Breast epithelium (tissue), 4 donors: ENCODE results near the gene OTOP3. TPM values are rescaled to one million over a fixed set of nuclear protein-coding genes. Genes with fewer than 3 reads are reported as not detected.

Experiments
- DNase-seq, 2 donors: peaks; one replicate each; pipeline ENCODE4 v3.0.0-alpha.2; 2019; ENCODE audit warnings: low spot score in 2 of 2
- H3K27ac ChIP-seq, 2 donors: fragments of 200-600 bp; sonication (generic) in 1 of 2; one replicate each; pipeline ENCODE4 v1.5.1; 2016 to 2019; ENCODE audit warnings: mild to moderate bottlenecking in 1 of 2
- H3K27me3 ChIP-seq, 2 donors: fragments of 200-600 bp; sonication (generic) in 1 of 2; one replicate each; pipeline versions ENCODE4 v1.5.1 to v1.6.0; 2017 to 2019; ENCODE audit warnings: control low read depth in 1 of 2, mild to moderate bottlenecking in 1 of 2
- H3K36me3 ChIP-seq: fragments of 200-600 bp; one replicate; pipeline ENCODE4 v1.5.1; 2019
- H3K4me1 ChIP-seq, 2 donors: fragments of 200-600 bp; sonication (generic); one replicate each; pipeline ENCODE4 v1.5.1; 2016 to 2019; ENCODE audit warnings: control low read depth in 1 of 2
- H3K4me3 ChIP-seq, 3 donors: fragments of 200-600 bp; sonication (generic); 1 replicate in 2 of 3; 2 replicates in 1 of 3; pipeline ENCODE4 v1.5.1; 2016 to 2019; ENCODE audit warnings: mild to moderate bottlenecking in 3 of 3, moderate library complexity in 2 of 3
- H3K9me3 ChIP-seq, 2 donors: fragments of 200-600 bp; sonication (generic) in 1 of 2; one replicate each; pipeline ENCODE4 v1.5.1; 2016 to 2019; ENCODE audit warnings: control low read depth in 1 of 2
- CTCF ChIP-seq, 3 donors: fragments of 450-650 bp; IDR thresholded peaks; one replicate each; pipeline ENCODE4 v1.5.1; 2016 to 2017; ENCODE audit warnings: antibody characterized with exemption in 3 of 3, mild to moderate bottlenecking in 3 of 3, moderate library complexity in 3 of 3
- POLR2A ChIP-seq: fragments of 450-650 bp; IDR thresholded peaks from one replicate; pipeline ENCODE4 v1.6.1; 2016; ENCODE audit warnings: antibody characterized with exemption, mild to moderate bottlenecking, moderate library complexity
- POLR2AphosphoS5 ChIP-seq, 3 donors: sonication (generic); formaldehyde crosslinking; IDR thresholded peaks; one replicate each; pipeline ENCODE4 v1.6.1; 2017; ENCODE audit warnings: antibody characterized with exemption in 3 of 3
- intact Hi-C: fragments of 100-400 bp; cut with DNase I; formaldehyde crosslinking; loops from one replicate; pipeline ENCODE4 v1.15.1; 2023; ENCODE audit warnings: low total_unique reads
- total RNA-seq, 3 donors: library from RNA; depleted of rRNA; stranded (reverse); fragments of >200 nt; gene quantifications; one replicate each; pipeline ENCODE4 v1.1.0, GENCODE V29; 2016

OTOP3 gene
- total RNA-seq, 3 donors from 2014 or later: not detected

- intact Hi-C loops: no loop called here
- Histone ChIP-seq H3K27me3 (no peaks in the 10 kb centered on the region), H3K4me1 (peaks cover 0 to 7% of the 10 kb centered on the region in 2 donors), H3K36me3 (no peaks in the 10 kb centered on the region), H3K9me3 (no peaks in the 10 kb centered on the region), H3K4me3 (no peak overlapping the region), H3K27ac (no peak overlapping the region)
- no peak for DNase-seq
- no peak for TF ChIP-seq CTCF (IDR thresholded peaks at IDR 0.05)
- TF ChIP-seq POLR2AphosphoS5 (IDR thresholded peaks at IDR 0.05): no peak
- TF ChIP-seq POLR2A: no peak
These were observed 42.1 kb downstream of the OTOP3 start for GRCh38 chr17:74977802-74978201.

- H3K27me3 ChIP-seq: no peaks in the 10 kb centered on the region
These were observed 42.5 kb downstream of the OTOP3 start for GRCh38 chr17:74978240-74978639.

GRCh38 chr17:74979408-74980146, 43.9 kb downstream of the OTOP3 start:
- H3K27ac ChIP-seq: no peak overlapping the region
- no peaks in the 10 kb centered on the region for H3K9me3 ChIP-seq
- H3K4me3 ChIP-seq: no peak overlapping the region
- intact Hi-C loops: loop anchor here (10.0 kb wide), 1 partner anchor 55 kb away; no protein-coding TSS in a partner anchor
- no peaks in the 10 kb centered on the region for H3K27me3 ChIP-seq
- H3K36me3 ChIP-seq: no peaks in the 10 kb centered on the region
- no peak for DNase-seq
- peaks cover 0 to 7% of the 10 kb centered on the region in 2 donors for H3K4me1 ChIP-seq
- no peak for TF ChIP-seq CTCF (IDR thresholded peaks at IDR 0.05)
- TF ChIP-seq POLR2A: no peak
- TF ChIP-seq POLR2AphosphoS5 (IDR thresholded peaks at IDR 0.05): no peak

More at GRCh38 chr17:74978240-74978639, 42.5 kb downstream of the OTOP3 start:
- no peak overlapping the region for H3K27ac ChIP-seq
- TF ChIP-seq CTCF (IDR thresholded peaks at IDR 0.05) (no peak), POLR2AphosphoS5 (IDR thresholded peaks at IDR 0.05) (no peak), POLR2A (no peak)
- no peaks in the 10 kb centered on the region for H3K9me3 ChIP-seq
- no peak overlapping the region for H3K4me3 ChIP-seq
- no peaks in the 10 kb centered on the region for H3K36me3 ChIP-seq
- peaks cover 0 to 7% of the 10 kb centered on the region in 2 donors for H3K4me1 ChIP-seq
- intact Hi-C loops: no loop called here
- DNase-seq: no peak

DNA sequence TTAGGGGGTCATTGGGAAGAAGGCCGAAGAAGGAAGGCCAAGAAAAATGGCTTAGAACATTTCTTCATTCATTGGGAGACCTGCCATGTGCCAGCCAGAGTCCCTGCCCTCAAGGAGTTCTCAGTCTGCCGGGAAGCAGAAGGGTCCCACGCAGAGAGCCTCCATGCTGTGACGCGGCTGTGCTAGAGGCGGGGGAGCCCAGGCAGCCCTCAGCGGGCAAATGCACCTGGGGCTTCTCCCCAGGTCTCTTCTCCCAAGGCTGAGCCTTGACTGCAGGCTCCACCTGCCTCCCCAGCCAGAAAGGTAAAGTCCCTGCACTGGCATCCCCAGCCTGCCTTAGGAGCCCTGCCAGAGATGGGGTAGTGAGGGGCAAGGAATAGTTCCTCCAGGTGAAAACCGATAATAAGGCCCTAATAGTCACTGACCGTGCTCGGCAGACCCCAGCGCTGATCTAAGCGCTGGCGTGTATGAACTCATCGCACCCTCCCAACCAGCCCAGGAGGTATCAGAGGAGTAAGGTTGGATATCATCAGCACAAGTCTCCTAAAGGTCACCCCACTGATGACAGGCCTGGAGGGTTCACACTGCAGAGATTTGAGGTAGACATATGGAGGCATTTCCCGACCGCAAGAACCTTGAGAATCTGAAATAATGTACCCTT, 45.8 kb downstream of the OTOP3 start:
- no peaks in the 10 kb centered on the region for H3K9me3 ChIP-seq
- intact Hi-C loops: loop anchor here (10.0 kb wide), 1 partner anchor 53 kb away; no protein-coding TSS in a partner anchor
- TF ChIP-seq CTCF (IDR thresholded peaks at IDR 0.05) (no peak), POLR2A (no peak), POLR2AphosphoS5 (IDR thresholded peaks at IDR 0.05) (no peak)
- no peak for DNase-seq
- H3K27me3 ChIP-seq: no peaks in the 10 kb centered on the region
- H3K36me3 ChIP-seq: no peaks in the 10 kb centered on the region
- H3K4me3 ChIP-seq: peak overlapping the region; percentile 51 to 74 (median 70)
- peaks cover 0 to 7% of the 10 kb centered on the region in 2 donors for H3K4me1 ChIP-seq
- H3K27ac ChIP-seq: peak overlapping the region; percentile 94 to 95
